ENCODE data around the gene HOXD9. TPM values are rescaled to one million over a fixed set of nuclear protein-coding genes. Genes with fewer than 3 reads are reported as not detected.

The HOXD9 gene
- total RNA-seq, 1 donor from 2014 or later: not detected

DNA sequence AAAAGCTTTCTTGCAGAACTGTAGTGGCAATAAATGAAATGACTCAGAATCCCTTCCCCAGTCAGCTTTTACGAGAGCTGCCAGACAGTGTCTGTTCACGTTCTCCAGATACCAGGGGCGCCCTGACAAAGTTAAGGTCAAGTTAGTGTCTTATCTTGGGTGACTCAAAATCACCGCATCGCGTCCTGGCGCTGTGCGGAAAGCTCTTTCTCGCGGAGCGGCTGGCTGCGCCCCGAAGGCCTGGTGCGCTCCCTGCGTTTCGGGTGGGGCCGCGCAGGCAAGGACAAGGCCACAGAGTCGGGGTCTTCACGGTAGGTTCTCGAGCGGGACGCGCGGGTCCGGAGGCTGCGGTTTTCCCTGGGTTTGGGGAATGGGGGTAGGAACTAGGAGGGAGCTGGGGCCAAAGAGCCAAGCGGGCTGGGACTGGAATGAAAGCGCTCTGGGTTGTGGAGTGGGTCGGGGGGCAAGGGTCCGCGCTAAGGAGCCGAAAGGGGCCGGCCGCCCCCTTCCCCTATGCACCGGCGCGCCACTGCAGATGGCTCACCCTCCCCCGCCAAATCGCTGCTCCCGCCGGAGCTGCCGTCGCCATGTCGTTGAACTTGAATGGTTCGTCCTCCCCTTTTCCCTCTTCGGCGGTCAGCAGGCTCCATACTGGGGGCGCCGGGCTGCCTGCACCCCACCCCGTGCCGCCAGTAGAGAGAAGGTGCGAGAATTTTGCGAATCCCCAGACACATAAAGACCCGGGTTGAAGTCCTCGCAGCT lies 18.0 kb upstream of the HOXD9 start:
- peaks cover 80% of the 10 kb centered on the region for H3K27me3 Mint-ChIP-seq (ENCODE audit: low read depth)
- H3K9me3 Mint-ChIP-seq: no peaks in the 10 kb centered on the region
- no peak overlapping the region for H3K4me3 Mint-ChIP-seq (ENCODE audit: low read depth)
- intact Hi-C loops (cut with micrococcal nuclease): no loop called here
- peaks cover 4% of the 10 kb centered on the region for H3K36me3 Mint-ChIP-seq (ENCODE audit: low read depth)
- no peak overlapping the region for H3K27ac Mint-ChIP-seq
- peaks cover 3% of the 10 kb centered on the region for H3K4me1 Mint-ChIP-seq (ENCODE audit: low read depth)
- no peak for DNase-seq (ENCODE audit: low spot score)

GRCh38 chr2:176105078-176105729 lies 17.3 kb upstream of the HOXD9 start:
- DNase-seq (ENCODE audit: low spot score): no peak
- intact Hi-C loops (cut with micrococcal nuclease): no loop called here
- Mint-ChIP-seq H3K36me3 (ENCODE audit: low read depth) (peaks cover 4% of the 10 kb centered on the region), H3K27me3 (ENCODE audit: low read depth) (peaks cover 83% of the 10 kb centered on the region), H3K27ac (peak overlapping the region; percentile 19), H3K4me3 (ENCODE audit: low read depth) (no peak overlapping the region), H3K9me3 (no peaks in the 10 kb centered on the region), H3K4me1 (ENCODE audit: low read depth) (peaks cover 3% of the 10 kb centered on the region)

DNA sequence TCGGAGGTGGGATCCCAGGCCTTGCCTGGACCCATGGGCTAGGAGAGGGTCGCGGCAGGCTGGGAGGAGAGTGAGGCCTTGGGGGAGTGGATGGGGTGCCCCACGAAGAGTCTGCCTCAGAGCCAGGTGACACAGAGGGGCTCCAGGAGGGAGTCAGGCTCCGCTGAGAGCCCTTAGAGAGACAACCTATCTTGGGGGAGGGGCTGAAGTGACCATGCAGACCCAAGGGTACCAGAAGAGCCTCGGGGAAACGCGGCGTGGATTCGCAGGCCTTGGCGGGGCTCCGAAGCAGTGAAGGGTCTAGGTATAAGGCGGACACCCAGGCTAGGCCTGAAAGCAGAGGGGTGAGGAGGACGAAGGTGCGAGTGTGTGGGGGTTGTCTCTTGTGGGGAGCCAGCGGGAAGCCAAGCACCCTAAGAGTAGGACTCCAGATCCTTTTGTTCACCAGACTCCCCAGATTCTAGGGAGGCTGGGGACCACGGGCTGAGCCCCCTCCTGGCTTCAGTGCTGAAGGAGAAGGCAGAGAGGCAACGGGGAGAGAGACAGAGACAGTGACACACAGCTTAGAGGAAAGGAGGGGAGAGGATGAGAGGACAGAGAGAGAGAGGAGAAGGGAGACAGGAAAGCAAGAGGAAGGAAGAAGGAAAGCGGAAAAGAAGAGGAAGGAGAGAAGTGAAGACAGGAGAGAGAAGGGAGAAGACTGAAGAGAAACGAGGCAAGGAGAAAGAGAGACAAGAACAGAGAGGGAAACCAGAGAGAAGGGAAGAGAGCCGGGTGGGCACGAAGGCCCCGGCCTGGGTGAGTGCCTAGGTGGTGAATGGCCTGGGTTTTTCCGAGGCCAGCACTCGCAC lies 16.6 kb upstream of the HOXD9 start:
- Mint-ChIP-seq H3K4me3 (ENCODE audit: low read depth) (no peak overlapping the region), H3K27ac (peak overlapping the region; percentile 26), H3K9me3 (no peaks in the 10 kb centered on the region), H3K36me3 (ENCODE audit: low read depth) (peaks cover 4% of the 10 kb centered on the region), H3K4me1 (ENCODE audit: low read depth) (peaks cover 3% of the 10 kb centered on the region), H3K27me3 (ENCODE audit: low read depth) (peaks cover 81% of the 10 kb centered on the region)
- DNase-seq (ENCODE audit: low spot score): no peak
- intact Hi-C loops (cut with micrococcal nuclease): no loop called here

- Mint-ChIP-seq H3K4me3 (ENCODE audit: low read depth) (no peak within 1 kb of the TSS), H3K36me3 (ENCODE audit: low read depth) (peaks cover 4% of the 10 kb centered on the region), H3K9me3 (no peaks in the 10 kb centered on the region), H3K27ac (peak within 1 kb of the TSS; percentile 26), H3K27me3 (ENCODE audit: low read depth) (peaks cover 79% of the 10 kb centered on the region), H3K4me1 (ENCODE audit: low read depth) (peaks cover 6% of the 10 kb centered on the region)
- no peak for DNase-seq (ENCODE audit: low spot score)
- intact Hi-C loops (cut with micrococcal nuclease): no loop called here
Measured at GRCh38 chr2:176106581-176107539, 15.7 kb upstream of the HOXD9 start, which contains the start of gene HOXD11. Gene HOXD11 (plus strand): TSS chr2:176107280. CDS start chr2:176107356, 76 bp downstream.

- DNase-seq (ENCODE audit: low spot score): no peak
- intact Hi-C loops (cut with micrococcal nuclease): no loop called here
- Mint-ChIP-seq H3K4me1 (ENCODE audit: low read depth) (peaks cover 6% of the 10 kb centered on the region), H3K9me3 (no peaks in the 10 kb centered on the region), H3K4me3 (ENCODE audit: low read depth) (no peak overlapping the region), H3K36me3 (ENCODE audit: low read depth) (peaks cover 4% of the 10 kb centered on the region), H3K27ac (no peak overlapping the region), H3K27me3 (ENCODE audit: low read depth) (peaks cover 79% of the 10 kb centered on the region)
Measured at GRCh38 chr2:176107731-176108181, 14.8 kb upstream of the HOXD9 start.

- H3K27me3 Mint-ChIP-seq (ENCODE audit: low read depth): peaks cover 82% of the 10 kb centered on the region
- H3K4me3 Mint-ChIP-seq (ENCODE audit: low read depth): no peak overlapping the region
- intact Hi-C loops (cut with micrococcal nuclease): no loop called here
- no peaks in the 10 kb centered on the region for H3K9me3 Mint-ChIP-seq
- H3K36me3 Mint-ChIP-seq (ENCODE audit: low read depth): peaks cover 4% of the 10 kb centered on the region
- H3K27ac Mint-ChIP-seq: no peak overlapping the region
- no peak for DNase-seq (ENCODE audit: low spot score)
- peaks cover 6% of the 10 kb centered on the region for H3K4me1 Mint-ChIP-seq (ENCODE audit: low read depth)
Measured at GRCh38 chr2:176109192-176109901, 13.2 kb upstream of the HOXD9 start.

DNA sequence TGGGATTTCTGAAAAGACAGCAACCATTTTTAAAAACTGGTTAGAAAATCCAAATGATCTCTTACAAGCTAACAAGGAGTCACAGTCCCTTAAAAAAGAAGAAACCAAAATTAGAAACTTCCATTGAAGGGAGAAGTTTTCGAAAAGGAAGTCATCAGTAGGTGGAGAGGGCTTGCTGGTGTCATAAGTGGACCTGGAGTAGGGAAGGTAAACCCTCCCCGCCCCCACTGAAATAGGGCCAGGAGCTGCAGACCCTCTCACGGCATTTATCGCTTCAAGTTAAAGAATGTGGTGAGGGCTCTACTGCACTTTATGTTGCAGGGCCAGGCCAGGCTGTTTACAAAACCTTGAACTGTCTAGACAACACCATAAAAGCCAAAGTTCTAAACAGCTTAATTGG lies 12.6 kb upstream of the HOXD9 start:
- no peak overlapping the region for H3K27ac Mint-ChIP-seq
- peaks cover 4% of the 10 kb centered on the region for H3K36me3 Mint-ChIP-seq (ENCODE audit: low read depth)
- H3K9me3 Mint-ChIP-seq: no peaks in the 10 kb centered on the region
- DNase-seq (ENCODE audit: low spot score): no peak
- H3K27me3 Mint-ChIP-seq (ENCODE audit: low read depth): peaks cover 78% of the 10 kb centered on the region
- no peak overlapping the region for H3K4me3 Mint-ChIP-seq (ENCODE audit: low read depth)
- H3K4me1 Mint-ChIP-seq (ENCODE audit: low read depth): peaks cover 6% of the 10 kb centered on the region
- intact Hi-C loops (cut with micrococcal nuclease): loop anchor here (2.0 kb wide), 3 partner anchors 13 to 31 kb away; partner anchors contain the start of gene HOXD8

GRCh38 chr2:176110415-176111308 lies 11.9 kb upstream of the HOXD9 start:
- peaks cover 4% of the 10 kb centered on the region for H3K36me3 Mint-ChIP-seq (ENCODE audit: low read depth)
- H3K9me3 Mint-ChIP-seq: no peaks in the 10 kb centered on the region
- H3K27ac Mint-ChIP-seq: no peak overlapping the region
- intact Hi-C loops (cut with micrococcal nuclease): loop anchor here (2.0 kb wide), 3 partner anchors 14 to 32 kb away; partner anchors contain the start of gene HOXD8
- H3K4me3 Mint-ChIP-seq (ENCODE audit: low read depth): no peak overlapping the region
- H3K27me3 Mint-ChIP-seq (ENCODE audit: low read depth): peaks cover 74% of the 10 kb centered on the region
- DNase-seq (ENCODE audit: low spot score): no peak
- peaks cover 6% of the 10 kb centered on the region for H3K4me1 Mint-ChIP-seq (ENCODE audit: low read depth)

DNA sequence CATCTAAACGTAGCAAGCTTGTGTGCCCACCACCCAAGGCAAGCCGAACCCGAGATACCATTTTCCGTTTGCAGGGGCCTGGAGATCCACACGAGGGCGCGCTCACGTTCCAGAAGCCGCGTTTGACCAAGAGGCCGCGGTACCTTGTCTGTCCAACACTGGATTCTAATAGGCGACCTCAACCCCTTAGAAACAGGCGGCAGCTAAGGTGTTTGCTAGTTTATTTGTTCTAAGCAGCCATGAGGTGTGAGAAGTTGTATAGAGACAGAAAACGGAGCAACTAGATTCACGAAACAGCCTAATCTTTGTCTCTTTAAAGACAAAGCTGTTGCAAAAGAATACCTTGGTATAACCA lies 11.2 kb upstream of the HOXD9 start:
- intact Hi-C loops (cut with micrococcal nuclease): loop anchor here (2.0 kb wide), 3 partner anchors 14 to 32 kb away; partner anchors contain the start of gene HOXD8
- Mint-ChIP-seq H3K36me3 (ENCODE audit: low read depth) (peaks cover 4% of the 10 kb centered on the region), H3K9me3 (no peaks in the 10 kb centered on the region), H3K27me3 (ENCODE audit: low read depth) (peaks cover 73% of the 10 kb centered on the region), H3K4me3 (ENCODE audit: low read depth) (no peak overlapping the region), H3K27ac (no peak overlapping the region), H3K4me1 (ENCODE audit: low read depth) (peaks cover 4% of the 10 kb centered on the region)
- no peak for DNase-seq (ENCODE audit: low spot score)

DNA sequence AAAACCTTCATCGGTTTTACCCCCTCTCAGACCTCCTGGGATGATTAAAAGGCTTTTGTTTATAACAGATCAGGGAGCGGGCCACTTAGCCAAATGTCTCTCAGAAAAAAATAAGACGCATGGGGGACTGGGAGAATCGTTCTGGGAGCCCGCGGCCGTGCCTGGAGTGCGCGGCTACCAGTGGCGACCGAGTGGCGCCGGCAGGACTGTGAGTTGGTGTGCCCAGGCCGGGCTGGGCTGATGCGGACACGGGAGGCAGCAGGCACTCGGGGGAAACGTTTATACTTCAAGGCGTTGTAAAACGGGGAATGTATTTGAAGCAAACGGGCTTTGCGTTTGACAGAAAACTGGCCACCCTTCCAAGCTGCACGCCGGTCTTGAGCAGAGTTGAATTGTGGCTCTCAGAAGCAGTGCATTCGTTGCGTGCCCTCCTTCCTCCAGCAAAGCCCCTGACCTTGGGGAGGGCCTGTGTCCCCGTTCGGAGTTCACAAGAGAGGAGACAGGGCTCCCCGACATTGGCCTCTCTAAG lies 10.6 kb upstream of the HOXD9 start:
- Mint-ChIP-seq H3K27me3 (ENCODE audit: low read depth) (peaks cover 77% of the 10 kb centered on the region), H3K4me1 (ENCODE audit: low read depth) (peaks cover 3% of the 10 kb centered on the region), H3K4me3 (ENCODE audit: low read depth) (no peak overlapping the region), H3K27ac (no peak overlapping the region), H3K36me3 (ENCODE audit: low read depth) (peaks cover 4% of the 10 kb centered on the region), H3K9me3 (no peaks in the 10 kb centered on the region)
- intact Hi-C loops (cut with micrococcal nuclease): loop anchor here (2.0 kb wide), 3 partner anchors 15 to 33 kb away; partner anchors contain the start of gene HOXD8
- DNase-seq (ENCODE audit: low spot score): no peak

Data from activated T-helper 2 cell treated with anti-CD3 and anti-CD28 coated beads, Interferon-gamma antibody, Interleukin-2, Interleukin-4, amounts not matched to agents 10 μg/mL and 5 μg/mL and 100 μg/mL, durations not matched to agents 14 hours and 24 hours and 36 hours (primary cell).